IMR-90 (cell line): Measurements from ENCODE around the gene ZNF316. TPM values are rescaled to one million over a fixed set of nuclear protein-coding genes. Genes with fewer than 3 reads are reported as not detected.

Experiments used
- ATAC-seq: fragments of 200-7000 bp; cut with Tn5 transposase; 2 replicates; pipeline ENCODE4 v1.9.1; 2020; ENCODE audit warnings: low read depth, mild to moderate bottlenecking, moderate library complexity
- BruUV-seq: library from RNA; stranded (reverse); fragments of 400-500 nt; replicated peaks from 2 replicates; lab custom pipeline; 2021; lab: Mats Ljungman, UMichigan
- CTCF ChIA-PET: fragments of 300-600 bp; formaldehyde crosslinking; extraction: SDS; loops from one replicate; lab custom pipeline; 2021; ENCODE audit warnings: antibody characterized with exemption; lab: Yijun Ruan, JAX
- POLR2A ChIA-PET: fragments of 300-600 bp; sonication (Branson Sonifier 250); formaldehyde crosslinking; loops from one replicate; lab custom pipeline; 2022; ENCODE audit warnings: antibody characterized with exemption; ENCODE audit not compliant: unreplicated experiment; lab: Charles Lee
- DNase-seq: peaks from one replicate; pipeline ENCODE4 v3.0.0; 2013
- H2AFZ ChIP-seq: replicated peaks from 2 replicates; pipeline ENCODE3; 2013; ENCODE audit warnings: low read length, mild to moderate bottlenecking; ENCODE audit not compliant: poor library complexity
- H2AK5ac ChIP-seq: 2 replicates; pipeline ENCODE4 v1.6.1; 2013; ENCODE audit warnings: low read depth, low read length, inconsistent platforms
- H2AK9ac ChIP-seq: replicated peaks from 2 replicates; pipeline ENCODE3; 2013; ENCODE audit warnings: mild to moderate bottlenecking, low read depth, low read length, moderate library complexity; ENCODE audit not compliant: poor library complexity
- H2BK120ac ChIP-seq: 2 replicates; pipeline ENCODE4 v1.6.1; 2013; ENCODE audit warnings: low read depth, low read length, inconsistent platforms
- H2BK15ac ChIP-seq: 3 replicates; pipeline ENCODE4 v1.6.1; 2013; ENCODE audit warnings: low read depth, low read length, inconsistent platforms
- H2BK20ac ChIP-seq: 2 replicates; pipeline ENCODE4 v1.6.1; 2013; ENCODE audit warnings: low read depth, mild to moderate bottlenecking, inconsistent platforms, low read length, moderate library complexity
- H2BK5ac ChIP-seq: 2 replicates; pipeline ENCODE4 v1.6.1; 2013; ENCODE audit warnings: mild to moderate bottlenecking, low read depth, low read length, inconsistent platforms; ENCODE audit not compliant: poor library complexity, severe bottlenecking
- H3K14ac ChIP-seq: replicated peaks from 2 replicates; pipeline ENCODE4 v1.6.1; 2013; ENCODE audit warnings: low read depth, low read length, inconsistent platforms
- H3K18ac ChIP-seq: 2 replicates; pipeline ENCODE4 v1.6.1; 2013; ENCODE audit warnings: low read depth, low read length, control low read depth
- H3K23ac ChIP-seq: 2 replicates; pipeline ENCODE4 v1.6.1; 2013; ENCODE audit warnings: low read depth, low read length, inconsistent platforms
- H3K27ac ChIP-seq: 2 replicates; pipeline ENCODE4 v1.5.1; 2013; ENCODE audit warnings: mild to moderate bottlenecking, control low read depth, low read length; ENCODE audit not compliant: insufficient read depth
- H3K27me3 ChIP-seq: 2 replicates; pipeline ENCODE4 v1.6.1; 2013; ENCODE audit warnings: low read length; ENCODE audit not compliant: control insufficient read depth, insufficient read depth
- H3K36me3 ChIP-seq: 2 replicates; pipeline ENCODE4 v1.6.1; 2013; ENCODE audit warnings: low read length, mixed read lengths; ENCODE audit not compliant: control insufficient read depth, insufficient read depth
- H3K4ac ChIP-seq: 2 replicates; pipeline ENCODE4 v1.6.1; 2013; ENCODE audit warnings: low read depth, low read length, inconsistent platforms
- H3K4me1 ChIP-seq: 2 replicates; pipeline ENCODE4 v1.6.1; 2013; ENCODE audit warnings: low read length, mixed read lengths; ENCODE audit not compliant: control insufficient read depth, insufficient read depth
- H3K4me2 ChIP-seq: 2 replicates; pipeline ENCODE4 v1.6.1; 2013; ENCODE audit warnings: low read depth, mild to moderate bottlenecking, control low read depth, low read length, moderate library complexity
- H3K4me3 ChIP-seq: 2 replicates; pipeline ENCODE4 v1.5.1; 2013; ENCODE audit warnings: low read depth, mild to moderate bottlenecking, control low read depth, low read length, moderate library complexity; ENCODE audit not compliant: insufficient read depth
- H3K56ac ChIP-seq: 2 replicates; pipeline ENCODE4 v1.6.1; 2013; ENCODE audit warnings: low read length, inconsistent platforms; ENCODE audit not compliant: insufficient read depth; ENCODE audit errors: extremely low read depth
- H3K79me1 ChIP-seq, 2 experiments: 2 replicates each; pipeline ENCODE4 v1.6.1; 2013; ENCODE audit warnings: low read length in 2 of 2, inconsistent platforms in 1 of 2, low read depth in 1 of 2
- H3K9ac ChIP-seq: 2 replicates; pipeline ENCODE4 v1.6.1; 2013; ENCODE audit warnings: low read depth, low read length, control low read depth
- H3K9me1 ChIP-seq: 2 replicates; pipeline ENCODE4 v1.6.1; 2013; ENCODE audit warnings: low read length, inconsistent platforms; ENCODE audit not compliant: insufficient read depth
- H3K9me3 ChIP-seq: 2 replicates; pipeline ENCODE4 v1.6.1; 2013; ENCODE audit warnings: low read length; ENCODE audit not compliant: control insufficient read depth, insufficient read depth
- H4K20me1 ChIP-seq: 2 replicates; pipeline ENCODE4 v1.6.1; 2013; ENCODE audit warnings: low read length, inconsistent platforms; ENCODE audit not compliant: insufficient read depth
- H4K5ac ChIP-seq: 2 replicates; pipeline ENCODE4 v1.6.1; 2013; ENCODE audit warnings: mild to moderate bottlenecking, low read depth, low read length, control low read depth
- H4K8ac ChIP-seq, 2 experiments: 2 replicates each; pipeline ENCODE4 v1.6.1; 2013; ENCODE audit warnings: low read depth in 2 of 2, low read length in 2 of 2, control low read depth in 1 of 2, inconsistent platforms in 1 of 2
- H4K91ac ChIP-seq: 2 replicates; pipeline ENCODE4 v1.6.1; 2013; ENCODE audit warnings: low read depth, low read length, inconsistent platforms; ENCODE audit not compliant: insufficient read depth
- CHD1 ChIP-seq: IDR thresholded peaks from 2 replicates; pipeline ENCODE4 v1.6.1; 2012; ENCODE audit warnings: low read depth, low read length, improper control_type of control experiment
- FOS ChIP-seq: fragments of 150-350 bp; IDR thresholded peaks from 2 replicates; pipeline ENCODE4 v1.6.1; 2016; ENCODE audit warnings: low read depth, low read length
- MAFK ChIP-seq: IDR thresholded peaks from 2 replicates; pipeline ENCODE4 v1.6.1; 2012; ENCODE audit warnings: low read depth, low read length, improper control_type of control experiment
- MAZ ChIP-seq: IDR thresholded peaks from 2 replicates; pipeline ENCODE4 v1.6.1; 2012; ENCODE audit warnings: low read depth, mild to moderate bottlenecking, low read length, improper control_type of control experiment, moderate library complexity, borderline replicate concordance
- MXI1 ChIP-seq: IDR thresholded peaks from 2 replicates; pipeline ENCODE4 v1.6.1; 2012; ENCODE audit warnings: low read depth, mild to moderate bottlenecking, low read length, moderate library complexity, borderline replicate concordance
- NFE2L2 ChIP-seq: fragments of 150-350 bp; IDR thresholded peaks from 2 replicates; pipeline ENCODE4 v1.6.1; 2016; ENCODE audit warnings: low read depth, mild to moderate bottlenecking, low read length
- RAD21 ChIP-seq: IDR thresholded peaks from 2 replicates; pipeline ENCODE4 v1.6.1; 2012; ENCODE audit warnings: low read length, improper control_type of control experiment
- USF2 ChIP-seq: fragments of 150-350 bp; IDR thresholded peaks from 2 replicates; pipeline ENCODE4 v1.6.1; 2017; ENCODE audit warnings: mild to moderate bottlenecking, antibody characterized with exemption, low read length, low read depth
- WGBS, 2 experiments: methylation state at CpG; one replicate each; pipeline versions ENCODE4 v1.1.5 to v1.1.7; 2013; ENCODE audit warnings: missing lambda C conversion rate in 2 of 2; ENCODE audit not compliant: insufficient read length in 1 of 2; ENCODE audit errors: extremely low coverage in 2 of 2; 5-methylcytosine and 5-hydroxymethylcytosine counted together
- dilution Hi-C: fragments of 300-500 bp; cut with HindIII; formaldehyde crosslinking; loops from one replicate; pipeline ENCODE4 v1.14.3; 2018; ENCODE audit warnings: low sequenced_read_pairs; ENCODE audit not compliant: unreplicated experiment
- in situ Hi-C: fragments of 300-500 bp; cut with MboI; formaldehyde crosslinking; loops from 3 replicates; pipeline ENCODE4 v1.14.3; 2019; ENCODE audit warnings: low sequenced_read_pairs, inconsistent platforms, mixed read lengths
- intact Hi-C: fragments of 100-400 bp; cut with micrococcal nuclease; formaldehyde crosslinking; loops from 2 replicates; pipeline ENCODE4 v1.10.0; 2022
- polyA plus RNA-seq, 3 experiments: library from polyadenylated mRNA; depleted of rRNA; stranded (reverse); fragments of >200 nt; gene quantifications; 2 replicates each; pipeline ENCODE4 v1.2.3, GENCODE V29; 2012; ENCODE audit warnings: low replicate concordance in 1 of 3
- total RNA-seq: library from RNA; depleted of rRNA; stranded (reverse); fragments of >200 nt; gene quantifications from 2 replicates; pipeline ENCODE4 v1.2.3, GENCODE V29; 2012
- TF ChIP-seq, protein P1 (sequence below): conservative IDR thresholded peaks from 2 replicates; pipeline ENCODE4 v1.5.1; 2012; ENCODE audit warnings: mild to moderate bottlenecking, low read depth, low read length, improper control_type of control experiment

The ZNF316 gene
- total and polyA plus RNA-seq, 2 of the 4 experiments (the other 2 are of a cell fraction): 3.2 to 7.2 TPM

- intact Hi-C loops (no loop called here), in situ Hi-C loops (no loop called here), dilution Hi-C loops (no loop called here)
- Histone ChIP-seq H4K8ac (no peak overlapping the region), H3K27ac (no peak overlapping the region), H3K4me3 (no peak overlapping the region), H3K18ac (no peak overlapping the region), H3K14ac (no peak overlapping the region), H2BK15ac (no peak overlapping the region), H3K4me1 (peaks cover 7% of the 10 kb centered on the region), H3K9ac (no peak overlapping the region), H3K56ac (no peak overlapping the region), H2AFZ (no peak overlapping the region), H2BK120ac (no peak overlapping the region), H3K9me1 (peaks cover 10% of the 10 kb centered on the region; the same call in 1 of the 2 replicates), H3K4me2 (no peak overlapping the region), H4K5ac (no peak overlapping the region), H2BK20ac (no peak overlapping the region), H3K36me3 (peaks cover 45% of the 10 kb centered on the region), H2AK5ac (no peak overlapping the region), H3K4ac (no peak overlapping the region), H3K23ac (no peak overlapping the region), H2AK9ac (no peak overlapping the region), H3K9me3 (no peaks in the 10 kb centered on the region), H2BK5ac (no peak overlapping the region), H3K27me3 (no peaks in the 10 kb centered on the region), H4K20me1 (0 out of 2 replicates have a peak, but pooled peaks cover 7% of the 10 kb centered on the region), H4K91ac (no peak overlapping the region), H3K79me1 (peaks cover 19 to 46% of the 10 kb centered on the region in 2 experiments)
- TF ChIP-seq MXI1 (no peak), USF2 (no peak), MAFK (no peak), CHD1 (no peak), NFE2L2 (no peak), FOS (no peak), RAD21 (no peak), MAZ (no peak)
- TF ChIP-seq, protein P1, sequence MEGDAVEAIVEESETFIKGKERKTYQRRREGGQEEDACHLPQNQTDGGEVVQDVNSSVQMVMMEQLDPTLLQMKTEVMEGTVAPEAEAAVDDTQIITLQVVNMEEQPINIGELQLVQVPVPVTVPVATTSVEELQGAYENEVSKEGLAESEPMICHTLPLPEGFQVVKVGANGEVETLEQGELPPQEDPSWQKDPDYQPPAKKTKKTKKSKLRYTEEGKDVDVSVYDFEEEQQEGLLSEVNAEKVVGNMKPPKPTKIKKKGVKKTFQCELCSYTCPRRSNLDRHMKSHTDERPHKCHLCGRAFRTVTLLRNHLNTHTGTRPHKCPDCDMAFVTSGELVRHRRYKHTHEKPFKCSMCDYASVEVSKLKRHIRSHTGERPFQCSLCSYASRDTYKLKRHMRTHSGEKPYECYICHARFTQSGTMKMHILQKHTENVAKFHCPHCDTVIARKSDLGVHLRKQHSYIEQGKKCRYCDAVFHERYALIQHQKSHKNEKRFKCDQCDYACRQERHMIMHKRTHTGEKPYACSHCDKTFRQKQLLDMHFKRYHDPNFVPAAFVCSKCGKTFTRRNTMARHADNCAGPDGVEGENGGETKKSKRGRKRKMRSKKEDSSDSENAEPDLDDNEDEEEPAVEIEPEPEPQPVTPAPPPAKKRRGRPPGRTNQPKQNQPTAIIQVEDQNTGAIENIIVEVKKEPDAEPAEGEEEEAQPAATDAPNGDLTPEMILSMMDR: no peak
- BruUV-seq: no TSS peak
- no peak for DNase-seq
- ATAC-seq: no peak
- ChIA-PET POLR2A (no interaction called here), CTCF (no interaction called here)
- 92% methylated on average over 7 of the region's 11 CpGs; no CpG with 5 or more reads in 1 of the 2 experiments for WGBS, 2 experiments
These were observed 2.5 kb downstream of the ZNF316 start for GRCh38 chr7:6639627-6640026.
